GM08714 (cell line): ENCODE measurements around the gene WNK2.

Experiments
- H3K4me3 ChIP-seq: fragments of 200-500 bp; sonication (Bioruptor generic); 2 replicates; pipeline ENCODE4 v1.5.1; 2014; ENCODE audit warnings: mild to moderate bottlenecking, low read length, inconsistent platforms
- ZNF274 ChIP-seq: IDR thresholded peaks from 2 replicates; pipeline ENCODE4 v1.6.1; 2012; ENCODE audit warnings: mild to moderate bottlenecking, low read depth, low read length

Gene WNK2

DNA sequence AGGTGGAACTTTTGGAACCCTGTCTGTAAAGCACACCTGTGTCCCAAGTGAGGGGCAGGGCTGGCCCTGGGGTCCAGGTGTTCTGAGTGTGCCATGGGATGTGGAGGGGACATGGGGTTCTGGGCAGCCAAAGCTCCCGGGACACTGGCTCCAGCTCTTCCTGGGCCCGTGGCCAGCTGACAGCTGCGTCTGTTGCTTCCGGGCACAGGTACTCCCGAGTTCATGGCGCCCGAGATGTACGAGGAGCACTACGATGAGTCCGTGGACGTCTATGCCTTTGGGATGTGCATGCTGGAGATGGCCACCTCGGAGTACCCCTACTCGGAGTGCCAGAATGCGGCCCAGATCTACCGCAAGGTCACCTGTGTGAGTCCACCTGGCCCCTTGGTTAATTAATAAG, 50.7 kb downstream of the WNK2 start:
- no peak for TF ChIP-seq ZNF274
- H3K4me3 ChIP-seq: no peak overlapping the region

DNA sequence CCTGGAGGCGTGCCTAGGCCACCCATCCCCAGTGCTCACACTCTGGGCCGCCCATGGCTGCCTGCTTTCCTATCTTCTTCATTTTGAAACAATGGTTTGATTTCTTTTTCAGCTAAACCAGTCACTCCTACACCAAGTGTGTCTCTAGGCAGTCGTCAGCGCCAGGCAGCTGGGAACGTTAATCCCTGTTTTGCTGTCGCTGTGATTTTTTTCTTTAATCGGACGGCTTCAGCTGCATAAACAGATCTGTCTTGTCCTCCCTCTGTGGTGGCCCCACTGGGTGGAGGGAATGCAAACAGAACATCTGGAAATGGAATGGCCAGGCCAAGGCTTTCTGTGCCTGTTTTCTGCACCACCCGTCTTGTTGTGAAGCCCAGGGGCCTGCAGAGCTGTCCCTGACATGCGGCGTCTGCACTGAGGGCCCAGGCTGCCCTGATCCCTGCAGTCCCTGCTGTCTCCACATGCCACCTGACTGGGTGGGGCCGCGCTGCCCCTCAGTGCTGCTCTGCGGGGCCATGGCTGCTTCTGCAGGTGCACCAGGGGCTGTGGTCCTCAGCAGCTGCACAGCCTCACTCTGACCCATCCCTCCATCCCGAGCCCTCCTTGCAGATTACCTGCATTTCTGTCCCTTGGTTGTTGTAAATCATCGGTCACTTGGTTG, 51.5 kb downstream of the WNK2 start:
- no peak overlapping the region for H3K4me3 ChIP-seq
- TF ChIP-seq ZNF274: no peak

DNA sequence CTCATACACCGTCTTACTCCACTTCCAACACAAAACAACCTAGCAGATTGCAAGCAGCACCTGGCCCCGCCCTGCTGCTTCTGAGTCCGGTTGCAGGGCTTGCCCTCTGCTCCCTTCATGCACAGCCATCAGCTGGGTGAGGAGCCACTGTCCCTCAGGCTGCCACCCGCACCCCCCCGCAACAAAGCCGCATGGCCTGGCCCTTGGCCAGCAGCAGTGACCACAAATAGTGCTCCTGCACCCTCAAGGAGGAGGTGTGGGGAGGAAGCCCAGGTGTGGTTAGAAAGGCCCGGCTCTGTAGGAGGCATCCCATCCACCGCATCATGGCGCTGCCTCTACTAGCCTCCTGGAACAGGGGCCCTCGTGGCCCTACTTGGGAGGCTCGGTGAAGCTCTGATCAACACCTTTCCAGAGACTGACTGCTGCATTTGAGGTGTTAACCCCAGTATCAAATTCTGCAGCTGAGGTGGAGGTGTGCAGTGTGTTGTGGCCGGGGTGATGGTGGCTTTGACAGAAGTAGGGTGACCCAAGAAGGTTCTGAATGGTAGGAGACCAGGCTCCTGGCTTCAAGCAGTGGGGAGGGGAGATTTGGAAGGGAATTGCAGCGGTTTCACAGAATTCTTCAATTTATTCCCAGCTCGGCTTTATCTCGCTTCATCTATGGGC, 52.7 kb downstream of the WNK2 start:
- TF ChIP-seq ZNF274: no peak
- H3K4me3 ChIP-seq: no peak overlapping the region

DNA sequence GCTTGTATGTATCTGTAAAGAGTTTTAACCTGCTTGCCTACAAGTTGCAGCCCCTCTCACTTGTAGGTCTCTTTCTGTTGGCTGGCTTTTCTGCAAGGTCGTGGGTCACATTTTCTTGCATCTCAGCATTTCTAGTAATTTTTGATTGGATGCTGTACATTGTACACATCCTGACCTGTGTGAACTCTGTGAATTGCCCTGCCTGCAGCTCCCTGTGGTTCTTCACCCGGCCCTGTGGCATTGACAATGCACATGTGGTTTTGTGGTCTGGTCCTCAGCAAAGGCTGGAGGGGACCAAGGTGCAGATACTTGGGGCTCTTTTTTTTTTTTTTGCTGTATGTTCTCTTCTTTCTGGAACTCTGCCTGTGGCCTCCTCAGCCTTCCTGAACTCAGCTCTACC, 53.6 kb downstream of the WNK2 start:
- no peak for TF ChIP-seq ZNF274
- H3K4me3 ChIP-seq: no peak overlapping the region

DNA sequence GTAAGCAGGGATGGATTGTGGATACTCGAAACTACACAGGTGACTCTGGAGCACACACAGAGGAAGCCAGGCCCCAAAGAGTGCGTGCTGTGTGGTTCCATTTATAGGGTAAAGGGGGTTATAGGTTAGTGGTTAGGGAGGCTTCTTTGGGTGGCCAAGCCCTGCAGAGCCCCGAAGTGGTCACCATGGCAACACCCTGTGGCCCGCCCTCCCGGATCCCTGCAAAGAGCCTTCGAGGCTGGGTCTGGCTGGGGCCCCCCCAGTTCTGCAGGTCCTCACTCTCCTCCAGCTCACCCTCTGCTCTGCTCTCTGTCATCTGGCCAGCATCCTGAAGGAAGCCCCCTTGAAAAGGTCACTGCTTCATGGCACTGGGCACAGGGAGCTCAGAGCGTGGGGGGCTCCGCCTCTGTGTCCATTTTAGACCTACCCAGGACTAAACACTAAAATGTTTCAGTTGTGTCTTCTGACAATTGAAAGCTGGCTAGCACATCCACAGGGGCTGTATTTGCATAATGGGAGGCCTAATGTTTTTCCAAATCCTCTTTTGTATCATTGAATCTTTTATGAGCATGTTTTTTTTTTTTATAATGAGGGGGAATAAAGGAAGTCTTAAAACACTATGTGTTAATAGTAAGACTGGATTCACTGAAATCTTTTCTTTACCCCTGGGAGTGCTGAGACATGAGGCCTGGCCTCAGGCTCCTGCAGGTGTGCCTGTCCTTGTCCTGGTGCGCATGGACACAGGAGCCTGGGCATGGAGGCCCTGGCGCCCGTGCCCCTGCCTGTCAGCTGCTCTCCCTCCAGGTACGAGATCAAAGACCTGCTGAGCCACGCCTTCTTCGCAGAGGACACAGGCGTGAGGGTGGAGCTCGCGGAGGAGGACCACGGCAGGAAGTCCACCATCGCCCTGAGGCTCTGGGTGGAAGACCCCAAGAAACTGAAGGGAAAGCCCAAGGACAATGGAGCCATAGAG, 55.3 kb downstream of the WNK2 start:
- no peak for TF ChIP-seq ZNF274
- no peak overlapping the region for H3K4me3 ChIP-seq

DNA sequence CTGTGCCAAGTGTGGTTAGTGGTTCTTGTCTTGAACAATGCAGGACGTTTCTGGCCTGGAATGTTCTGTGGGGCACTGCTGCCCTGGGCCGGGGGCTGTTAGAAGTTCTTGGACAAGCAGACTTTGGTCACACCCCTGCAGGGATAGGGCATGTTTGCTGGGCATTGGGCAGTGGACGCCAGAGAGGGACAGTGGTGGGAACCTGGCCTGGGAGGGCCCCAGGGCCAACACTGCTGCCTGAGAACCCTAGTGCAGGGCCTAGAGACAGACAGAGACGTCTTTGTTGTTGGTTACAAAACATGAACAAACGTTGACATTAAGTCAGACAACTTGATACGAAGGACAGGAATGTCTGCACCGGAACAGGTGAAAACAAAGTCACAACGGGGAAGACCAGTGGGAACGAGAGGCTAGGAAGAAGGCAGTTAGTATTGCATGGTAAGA, 57.0 kb downstream of the WNK2 start:
- no peak for TF ChIP-seq ZNF274
- no peak overlapping the region for H3K4me3 ChIP-seq

DNA sequence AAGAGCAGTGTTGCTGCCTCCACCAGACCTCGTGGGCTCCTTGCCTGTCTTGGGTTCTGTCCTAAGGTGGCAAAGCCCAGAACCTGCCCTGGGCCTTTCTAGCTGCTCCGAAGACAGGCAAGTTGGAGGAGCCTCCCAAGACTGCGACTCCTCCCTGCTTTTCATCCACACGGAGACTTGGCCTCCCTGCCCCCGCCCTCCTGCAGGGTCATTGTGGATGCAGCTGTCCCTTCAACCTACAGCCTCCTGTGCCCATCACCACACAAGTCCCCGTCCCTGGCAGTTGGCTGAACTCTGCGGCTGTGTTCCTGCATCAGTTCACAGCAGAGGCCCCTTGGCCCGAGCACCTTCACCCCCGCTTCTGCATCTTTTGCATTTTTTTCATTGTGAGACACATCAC, 59.2 kb downstream of the WNK2 start:
- no peak overlapping the region for H3K4me3 ChIP-seq
- no peak for TF ChIP-seq ZNF274

DNA sequence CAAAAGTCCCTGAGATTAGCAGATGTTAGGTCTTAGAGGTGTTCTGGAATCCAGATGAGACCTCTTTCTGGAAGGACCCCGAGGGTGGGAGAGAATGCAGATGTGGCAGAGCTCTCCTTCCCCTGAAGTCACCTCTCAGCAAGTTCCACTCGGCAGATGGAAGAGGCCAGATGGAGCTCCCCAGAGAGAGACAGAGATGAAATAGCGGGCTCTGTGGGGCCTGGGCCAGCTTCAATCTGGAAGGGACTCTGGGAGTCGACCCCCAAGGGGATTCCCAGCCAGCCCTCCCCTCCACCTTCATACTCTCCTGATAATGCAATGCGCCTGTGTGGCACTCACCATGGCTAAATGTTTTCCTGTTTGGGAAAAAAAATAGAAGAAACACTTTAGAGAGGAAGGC, 60.2 kb downstream of the WNK2 start:
- no peak overlapping the region for H3K4me3 ChIP-seq
- no peak for TF ChIP-seq ZNF274

DNA sequence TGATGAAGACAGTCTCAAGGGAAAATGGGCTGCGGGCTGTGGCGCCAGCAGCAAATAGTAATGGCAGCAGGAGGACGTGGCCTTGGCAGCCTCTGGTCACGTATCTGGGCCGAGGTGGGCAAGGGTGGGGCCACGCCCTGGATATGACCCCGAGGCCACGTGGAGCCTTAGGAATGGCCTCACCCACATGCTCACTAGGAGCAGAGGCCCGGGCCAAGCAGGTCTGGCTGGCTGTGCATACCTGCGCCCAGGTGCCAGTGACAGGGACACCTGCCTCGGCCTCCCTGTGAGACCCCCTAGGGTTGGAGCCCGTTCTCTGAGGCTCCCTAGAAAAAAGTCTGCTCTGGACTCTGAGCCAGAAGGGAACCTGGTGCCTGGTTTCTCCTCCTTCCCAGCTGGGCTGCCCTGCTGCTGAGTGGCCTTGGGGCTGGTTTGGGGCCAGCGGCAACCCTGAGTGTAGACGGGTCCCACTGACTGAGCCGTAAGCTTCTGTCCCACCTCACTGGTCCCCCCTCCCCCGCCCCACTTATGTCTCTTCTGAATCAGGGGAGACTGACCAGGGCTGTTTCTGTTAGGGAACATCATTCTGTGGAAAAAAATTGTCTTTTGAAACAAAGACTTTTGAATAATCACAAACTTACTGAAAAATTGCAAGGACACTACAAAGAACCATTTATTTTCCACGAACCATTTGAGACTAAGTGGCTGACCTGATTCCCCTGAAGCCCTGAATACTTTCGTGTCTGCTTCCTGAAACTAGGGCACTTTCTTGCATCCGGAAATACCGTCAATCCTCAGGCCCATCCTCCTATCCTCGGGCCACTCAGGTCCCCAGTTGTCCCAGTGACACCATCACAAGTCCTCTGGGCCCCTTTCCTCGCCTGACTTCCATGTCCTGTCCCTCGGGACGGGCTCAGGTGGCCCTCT, 60.8 kb downstream of the WNK2 start:
- H3K4me3 ChIP-seq: no peak overlapping the region
- no peak for TF ChIP-seq ZNF274

DNA sequence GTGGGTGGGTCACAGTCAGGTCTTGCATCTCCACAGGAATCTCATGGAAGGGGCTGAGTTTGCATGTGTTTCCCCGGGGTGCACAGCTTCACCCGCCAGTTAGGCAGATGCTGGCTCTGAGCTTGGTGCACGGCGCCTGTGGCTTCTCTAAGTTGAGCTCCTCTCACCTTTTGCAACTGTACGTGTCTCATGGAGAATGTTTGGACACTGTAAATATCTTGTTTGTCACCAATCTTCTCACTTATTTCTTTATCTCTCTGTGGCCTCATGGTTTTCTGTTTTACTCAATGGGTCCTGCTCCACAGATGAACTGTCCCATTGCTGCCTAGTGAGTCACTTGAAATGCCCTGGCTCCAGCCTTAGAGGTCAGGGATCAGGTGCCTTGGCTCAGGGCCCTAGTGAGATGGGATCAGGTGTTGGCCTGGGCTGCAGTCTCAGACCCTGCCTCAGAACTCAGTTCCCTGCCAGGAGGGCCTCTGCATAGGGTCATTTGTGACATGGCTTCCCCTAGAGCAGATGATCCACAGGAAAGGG, 61.6 kb downstream of the WNK2 start:
- H3K4me3 ChIP-seq: no peak overlapping the region
- no peak for TF ChIP-seq ZNF274

DNA sequence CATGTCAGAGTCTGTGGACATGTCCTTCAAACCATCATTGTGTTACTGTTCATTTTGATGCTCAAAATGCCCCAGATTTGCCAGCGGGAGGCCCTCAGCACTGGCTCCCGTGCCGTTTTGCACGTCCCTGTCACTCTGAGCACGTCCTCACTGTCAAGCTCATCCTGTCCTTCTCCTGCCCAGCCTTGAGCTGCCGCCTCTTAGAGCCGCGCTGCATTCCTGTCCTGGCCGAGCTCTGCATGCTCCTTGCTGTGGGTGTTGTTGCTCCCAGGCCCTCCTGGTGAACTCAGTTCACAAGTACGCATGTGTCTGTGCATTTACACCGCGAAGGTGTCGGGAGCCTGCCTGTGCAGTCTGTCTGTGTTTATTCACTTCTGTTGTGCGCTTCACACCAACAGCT, 62.2 kb downstream of the WNK2 start:
- H3K4me3 ChIP-seq: no peak overlapping the region
- no peak for TF ChIP-seq ZNF274

DNA sequence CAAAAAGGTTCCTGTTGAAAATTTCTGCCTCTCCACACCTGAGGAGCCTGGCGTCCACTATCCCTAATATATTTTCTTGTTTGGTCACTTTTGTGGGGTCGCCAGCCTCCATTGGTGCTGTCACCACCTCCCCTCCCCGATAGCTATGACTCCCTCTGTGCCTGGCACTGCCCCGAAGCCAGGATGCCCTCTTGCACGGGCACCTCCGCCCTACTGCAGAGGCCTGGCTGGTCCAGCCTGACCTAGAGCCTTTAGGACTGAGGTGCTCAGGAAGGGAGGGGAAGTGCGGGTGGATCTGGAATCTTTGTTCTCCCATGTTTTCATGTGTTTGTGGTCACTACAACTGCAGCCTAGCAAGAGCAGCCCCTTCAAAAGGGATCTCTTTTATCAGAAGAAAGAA, 62.6 kb downstream of the WNK2 start:
- TF ChIP-seq ZNF274: no peak

DNA sequence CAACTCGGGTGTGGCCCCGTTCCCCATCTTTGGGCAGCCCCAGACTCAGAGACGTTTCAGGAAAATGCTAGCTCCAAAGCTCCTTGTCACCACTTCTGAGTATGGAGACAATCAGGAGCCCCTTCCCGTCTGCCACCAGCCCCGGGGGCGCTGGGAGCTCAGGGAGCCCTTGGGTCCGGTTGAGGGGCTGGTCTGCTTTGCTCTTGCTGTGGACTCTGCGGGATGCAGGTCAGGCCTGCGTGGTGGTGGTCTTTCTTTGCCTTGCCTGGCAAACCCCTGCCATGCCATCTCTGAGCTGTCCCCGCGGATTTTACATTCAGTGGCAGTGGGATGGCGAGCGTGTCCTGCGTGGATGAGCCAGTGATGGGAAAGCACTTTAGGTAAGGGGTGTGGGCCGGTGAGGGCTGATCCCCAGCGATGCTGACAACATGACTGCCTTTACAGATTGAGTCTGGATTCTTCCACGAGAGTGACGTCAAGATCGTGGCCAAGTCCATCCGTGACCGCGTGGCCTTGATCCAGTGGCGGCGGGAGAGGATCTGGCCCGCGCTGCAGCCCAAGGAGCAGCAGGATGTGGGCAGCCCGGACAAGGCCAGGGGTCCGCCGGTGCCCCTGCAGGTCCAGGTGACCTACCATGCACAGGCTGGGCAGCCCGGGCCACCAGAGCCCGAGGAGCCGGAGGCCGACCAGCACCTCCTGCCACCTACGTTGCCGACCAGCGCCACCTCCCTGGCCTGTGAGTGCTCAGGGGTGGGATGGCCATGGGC, 63.3 kb downstream of the WNK2 start:
- H3K4me3 ChIP-seq: no peak overlapping the region
- TF ChIP-seq ZNF274: no peak

More for the DNA sequence above, 62.6 kb downstream of the WNK2 start:
- H3K4me3 ChIP-seq: no peak overlapping the region
